GM23338 (cell line): Measurements from ENCODE around the gene TAT. TPM values are rescaled to one million over a fixed set of nuclear protein-coding genes. Genes with fewer than 3 reads are reported as not detected.
A peak's percentile ranks its signal among the peaks of the same experiment; 100 is the strongest.

ENCODE experiments used
- ATAC-seq: fragments of 200-7000 bp; cut with Tn5 transposase; 3 replicates; pipeline ENCODE4 v1.9.1; 2020
- DNase-seq: peaks from one replicate; pipeline ENCODE4 v3.0.0-alpha.2; 2015; ENCODE audit warnings: low spot score
- H2AFZ ChIP-seq: fragments of 200-600 bp; sonication (generic); 2 replicates; pipeline ENCODE4 v1.8.0; 2016; ENCODE audit warnings: antibody characterized with exemption, mild to moderate bottlenecking, moderate library complexity
- H3F3A ChIP-seq: fragments of 200-600 bp; sonication (generic); replicated peaks from 2 replicates; pipeline ENCODE4 v1.8.0; 2017; ENCODE audit warnings: antibody characterized with exemption, mixed run types, low read depth
- H3K27ac ChIP-seq: fragments of 200-600 bp; sonication (generic); 2 replicates; pipeline ENCODE4 v1.6.1; 2016; ENCODE audit warnings: low read depth
- H3K27me3 ChIP-seq: fragments of 200-600 bp; sonication (generic); 2 replicates; pipeline ENCODE4 v1.8.0; 2016; ENCODE audit warnings: mild to moderate bottlenecking, mixed run types, moderate library complexity; ENCODE audit not compliant: insufficient read depth
- H3K36me3 ChIP-seq: fragments of 200-600 bp; sonication (generic); 2 replicates; pipeline ENCODE4 v1.8.0; 2016; ENCODE audit warnings: mild to moderate bottlenecking; ENCODE audit not compliant: insufficient read depth
- H3K4me1 ChIP-seq: fragments of 200-600 bp; sonication (generic); 2 replicates; pipeline ENCODE4 v1.8.0; 2016; ENCODE audit warnings: mild to moderate bottlenecking, moderate library complexity; ENCODE audit not compliant: insufficient read depth
- H3K4me2 ChIP-seq: fragments of 200-600 bp; sonication (generic); 2 replicates; pipeline ENCODE4 v1.7.1; 2017; ENCODE audit warnings: mixed run types
- H3K4me3 ChIP-seq: fragments of 200-600 bp; sonication (generic); 2 replicates; pipeline ENCODE4 v1.6.1; 2016; ENCODE audit warnings: mixed run types
- H3K79me2 ChIP-seq: fragments of 200-600 bp; sonication (generic); replicated peaks from 2 replicates; pipeline ENCODE4 v1.8.0; 2017; ENCODE audit warnings: mild to moderate bottlenecking; ENCODE audit not compliant: insufficient read depth
- H3K9me2 ChIP-seq: fragments of 200-600 bp; sonication (generic); 2 replicates; pipeline ENCODE4 v1.8.0; 2017; ENCODE audit not compliant: insufficient read depth
- H4K20me1 ChIP-seq: fragments of 200-600 bp; sonication (generic); replicated peaks from 2 replicates; pipeline ENCODE4 v1.8.0; 2017; ENCODE audit warnings: mild to moderate bottlenecking; ENCODE audit not compliant: insufficient read depth
- H3K27ac Mint-ChIP-seq: 2 replicates; pipeline ENCODE4 v1.8.0; 2020; ENCODE audit warnings: inconsistent platforms, mild to moderate bottlenecking, moderate library complexity, mixed read lengths
- H3K27me3 Mint-ChIP-seq: 3 replicates; pipeline ENCODE4 v1.8.0; 2022; ENCODE audit warnings: low read depth, mild to moderate bottlenecking, moderate library complexity, mixed read lengths, inconsistent platforms; ENCODE audit not compliant: insufficient read depth, poor library complexity
- H3K36me3 Mint-ChIP-seq: 3 replicates; pipeline ENCODE4 v1.8.0; 2021; ENCODE audit warnings: low read depth, mild to moderate bottlenecking, inconsistent platforms, moderate library complexity, mixed read lengths
- H3K4me1 Mint-ChIP-seq: 3 replicates; pipeline ENCODE4 v1.8.0; 2020; ENCODE audit warnings: mild to moderate bottlenecking, inconsistent platforms, mixed read lengths
- H3K4me3 Mint-ChIP-seq: 3 replicates; pipeline ENCODE4 v1.8.0; 2021; ENCODE audit warnings: moderate library complexity, mild to moderate bottlenecking, inconsistent platforms, mixed read lengths
- H3K9me3 Mint-ChIP-seq: 3 replicates; pipeline ENCODE4 v1.8.0; 2020; ENCODE audit warnings: moderate library complexity, mild to moderate bottlenecking, inconsistent platforms, mixed read lengths
- CREB1 ChIP-seq: fragments of 250-450 bp; sonication (Bioruptor Pico); IDR thresholded peaks from 2 replicates; pipeline ENCODE4 v1.5.0; 2020; ENCODE audit warnings: low read depth, mild to moderate bottlenecking, moderate library complexity
- EZH2phosphoT487 ChIP-seq: fragments of 200-600 bp; sonication (generic); IDR thresholded peaks from one replicate; pipeline ENCODE4 v1.8.1; 2018; ENCODE audit warnings: antibody characterized with exemption; ENCODE audit not compliant: unreplicated experiment
- JUNB ChIP-seq: IDR thresholded peaks from one replicate; pipeline ENCODE4 v1.6.1; 2016; ENCODE audit warnings: antibody characterized with exemption; ENCODE audit not compliant: unreplicated experiment
- NANOG ChIP-seq: IDR thresholded peaks from 2 replicates; pipeline ENCODE4 v1.6.1; 2016; ENCODE audit warnings: antibody characterized with exemption, borderline replicate concordance
- POLR2AphosphoS5 ChIP-seq: IDR thresholded peaks from 2 replicates; pipeline ENCODE4 v1.6.1; 2016; ENCODE audit warnings: antibody characterized with exemption, low read depth
- STAT1 ChIP-seq: IDR thresholded peaks from one replicate; pipeline ENCODE4 v1.6.1; 2016; ENCODE audit warnings: antibody characterized with exemption; ENCODE audit not compliant: unreplicated experiment
- ZNF114 ChIP-seq: fragments of 250-450 bp; sonication (Bioruptor Pico); IDR thresholded peaks from 2 replicates; pipeline ENCODE4 v1.5.0; 2020; ENCODE audit warnings: mild to moderate bottlenecking, moderate library complexity
- ZNF331 ChIP-seq: fragments of 250-450 bp; sonication (Bioruptor Pico); IDR thresholded peaks from 2 replicates; pipeline ENCODE4 v1.5.0; 2020; ENCODE audit warnings: low read depth, mild to moderate bottlenecking, moderate library complexity
- polyA plus RNA-seq: library from polyadenylated mRNA; unstranded; fragments of >200 nt; fragmentation: Nextera tagmentation; extraction: Ambion mirVana; gene quantifications from 2 replicates; pipeline ENCODE4 v1.2.1, GENCODE V29; 2016
- total RNA-seq: library from RNA; depleted of rRNA; stranded (reverse); fragments of >200 nt; shearing (Covaris generic); gene quantifications from 2 replicates; pipeline ENCODE4 v1.2.3, GENCODE V29; 2014
- TF ChIP-seq, protein P1 (sequence below), 2 experiments: fragments of 200-600 bp in 1 of 2; sonication (generic) in 1 of 2; conservative IDR thresholded peaks; 2 replicates each; pipeline versions ENCODE4 v1.5.1 to v1.6.1; 2016 to 2017; ENCODE audit warnings: antibody characterized with exemption in 2 of 2, low read depth in 2 of 2, mild to moderate bottlenecking in 2 of 2, moderate library complexity in 1 of 2
- TF ChIP-seq, protein P2 (sequence below): fragments of 250-450 bp; sonication (Bioruptor Pico); IDR thresholded peaks from 2 replicates; pipeline ENCODE4 v1.5.0; 2020; ENCODE audit warnings: mild to moderate bottlenecking, moderate library complexity

The TAT gene
- total and polyA plus RNA-seq, 2 experiments from 2014 or later, result 0.05 TPM; not detected in 1

GRCh38 chr16:71610936-71611871 is 34.3 kb upstream of the TAT start:
- H3F3A ChIP-seq, result no peaks in the 10 kb centered on the region
- H3K4me3 ChIP-seq, result peak overlapping the region; percentile 31; the same call in 1 of the 2 replicates
- H3K9me2 ChIP-seq, result no peaks in the 10 kb centered on the region
- peak overlapping the region; percentile 70 for H3K4me2 ChIP-seq
- H3K79me2 ChIP-seq, result no peaks in the 10 kb centered on the region
- H3K4me1 ChIP-seq, result no peaks in the 10 kb centered on the region; the same call in 1 of the 2 replicates
- H4K20me1 ChIP-seq, result no peaks in the 10 kb centered on the region
- H3K4me1 Mint-ChIP-seq, result peaks cover 8% of the 10 kb centered on the region
- H3K36me3 Mint-ChIP-seq, result no peaks in the 10 kb centered on the region
- peak overlapping the region; percentile 38; the same call in 2 of the 3 replicates for H3K4me3 Mint-ChIP-seq
- peak; percentile 98 for ATAC-seq
- no peak overlapping the region for H3K27ac ChIP-seq
- 0 out of 2 replicates have a peak overlapping the region, but pooled peaks have one; percentile 87 for H2AFZ ChIP-seq
- no peaks in the 10 kb centered on the region for H3K27me3 ChIP-seq
- no peaks in the 10 kb centered on the region for H3K9me3 Mint-ChIP-seq
- TF ChIP-seq NANOG, result no peak
- TF ChIP-seq CREB1 (CRISPR knock-in tag), result 0 out of 2 replicates have a peak, but pooled peaks have one; percentile 7
- TF ChIP-seq, protein P1, sequence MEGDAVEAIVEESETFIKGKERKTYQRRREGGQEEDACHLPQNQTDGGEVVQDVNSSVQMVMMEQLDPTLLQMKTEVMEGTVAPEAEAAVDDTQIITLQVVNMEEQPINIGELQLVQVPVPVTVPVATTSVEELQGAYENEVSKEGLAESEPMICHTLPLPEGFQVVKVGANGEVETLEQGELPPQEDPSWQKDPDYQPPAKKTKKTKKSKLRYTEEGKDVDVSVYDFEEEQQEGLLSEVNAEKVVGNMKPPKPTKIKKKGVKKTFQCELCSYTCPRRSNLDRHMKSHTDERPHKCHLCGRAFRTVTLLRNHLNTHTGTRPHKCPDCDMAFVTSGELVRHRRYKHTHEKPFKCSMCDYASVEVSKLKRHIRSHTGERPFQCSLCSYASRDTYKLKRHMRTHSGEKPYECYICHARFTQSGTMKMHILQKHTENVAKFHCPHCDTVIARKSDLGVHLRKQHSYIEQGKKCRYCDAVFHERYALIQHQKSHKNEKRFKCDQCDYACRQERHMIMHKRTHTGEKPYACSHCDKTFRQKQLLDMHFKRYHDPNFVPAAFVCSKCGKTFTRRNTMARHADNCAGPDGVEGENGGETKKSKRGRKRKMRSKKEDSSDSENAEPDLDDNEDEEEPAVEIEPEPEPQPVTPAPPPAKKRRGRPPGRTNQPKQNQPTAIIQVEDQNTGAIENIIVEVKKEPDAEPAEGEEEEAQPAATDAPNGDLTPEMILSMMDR (conservative IDR thresholded peaks at IDR 0.05; ENCODE audit: low read depth in 2 of 2), result peak; percentile 80 to 94
- H3K27ac Mint-ChIP-seq, result no peak overlapping the region
- DNase-seq, result peak; percentile 94
- H3K36me3 ChIP-seq, result no peaks in the 10 kb centered on the region
- H3K27me3 Mint-ChIP-seq, result peaks cover 10% of the 10 kb centered on the region

GRCh38 chr16:71610447-71610846 is 33.6 kb upstream of the TAT start:
- peak; percentile 14 for DNase-seq
- Histone ChIP-seq H3K27ac (no peak overlapping the region), H3F3A (no peaks in the 10 kb centered on the region), H3K79me2 (no peaks in the 10 kb centered on the region), H3K4me3 (0 out of 2 replicates have a peak overlapping the region, but pooled peaks have one; percentile 31), H3K27me3 (no peaks in the 10 kb centered on the region), H2AFZ (no peak overlapping the region), H3K4me2 (peak overlapping the region; percentile 70), H3K36me3 (no peaks in the 10 kb centered on the region), H4K20me1 (no peaks in the 10 kb centered on the region), H3K9me2 (no peaks in the 10 kb centered on the region), H3K4me1 (no peaks in the 10 kb centered on the region; the same call in 1 of the 2 replicates)
- ATAC-seq, result no peak
- peaks cover 12% of the 10 kb centered on the region for H3K27me3 Mint-ChIP-seq
- H3K4me3 Mint-ChIP-seq, result no peak overlapping the region
- H3K4me1 Mint-ChIP-seq, result peaks cover 8% of the 10 kb centered on the region
- no peaks in the 10 kb centered on the region for H3K9me3 Mint-ChIP-seq
- H3K36me3 Mint-ChIP-seq, result no peaks in the 10 kb centered on the region
- H3K27ac Mint-ChIP-seq, result no peak overlapping the region
- no peak for TF ChIP-seq ZNF331 (CRISPR knock-in tag)
- no peak for TF ChIP-seq STAT1
- TF ChIP-seq JUNB, result no peak
- no peak for TF ChIP-seq POLR2AphosphoS5
- TF ChIP-seq, protein P1 (conservative IDR thresholded peaks at IDR 0.05; ENCODE audit: low read depth in 2 of 2), result no peak
- TF ChIP-seq ZNF114, result no peak
- TF ChIP-seq, protein P2, sequence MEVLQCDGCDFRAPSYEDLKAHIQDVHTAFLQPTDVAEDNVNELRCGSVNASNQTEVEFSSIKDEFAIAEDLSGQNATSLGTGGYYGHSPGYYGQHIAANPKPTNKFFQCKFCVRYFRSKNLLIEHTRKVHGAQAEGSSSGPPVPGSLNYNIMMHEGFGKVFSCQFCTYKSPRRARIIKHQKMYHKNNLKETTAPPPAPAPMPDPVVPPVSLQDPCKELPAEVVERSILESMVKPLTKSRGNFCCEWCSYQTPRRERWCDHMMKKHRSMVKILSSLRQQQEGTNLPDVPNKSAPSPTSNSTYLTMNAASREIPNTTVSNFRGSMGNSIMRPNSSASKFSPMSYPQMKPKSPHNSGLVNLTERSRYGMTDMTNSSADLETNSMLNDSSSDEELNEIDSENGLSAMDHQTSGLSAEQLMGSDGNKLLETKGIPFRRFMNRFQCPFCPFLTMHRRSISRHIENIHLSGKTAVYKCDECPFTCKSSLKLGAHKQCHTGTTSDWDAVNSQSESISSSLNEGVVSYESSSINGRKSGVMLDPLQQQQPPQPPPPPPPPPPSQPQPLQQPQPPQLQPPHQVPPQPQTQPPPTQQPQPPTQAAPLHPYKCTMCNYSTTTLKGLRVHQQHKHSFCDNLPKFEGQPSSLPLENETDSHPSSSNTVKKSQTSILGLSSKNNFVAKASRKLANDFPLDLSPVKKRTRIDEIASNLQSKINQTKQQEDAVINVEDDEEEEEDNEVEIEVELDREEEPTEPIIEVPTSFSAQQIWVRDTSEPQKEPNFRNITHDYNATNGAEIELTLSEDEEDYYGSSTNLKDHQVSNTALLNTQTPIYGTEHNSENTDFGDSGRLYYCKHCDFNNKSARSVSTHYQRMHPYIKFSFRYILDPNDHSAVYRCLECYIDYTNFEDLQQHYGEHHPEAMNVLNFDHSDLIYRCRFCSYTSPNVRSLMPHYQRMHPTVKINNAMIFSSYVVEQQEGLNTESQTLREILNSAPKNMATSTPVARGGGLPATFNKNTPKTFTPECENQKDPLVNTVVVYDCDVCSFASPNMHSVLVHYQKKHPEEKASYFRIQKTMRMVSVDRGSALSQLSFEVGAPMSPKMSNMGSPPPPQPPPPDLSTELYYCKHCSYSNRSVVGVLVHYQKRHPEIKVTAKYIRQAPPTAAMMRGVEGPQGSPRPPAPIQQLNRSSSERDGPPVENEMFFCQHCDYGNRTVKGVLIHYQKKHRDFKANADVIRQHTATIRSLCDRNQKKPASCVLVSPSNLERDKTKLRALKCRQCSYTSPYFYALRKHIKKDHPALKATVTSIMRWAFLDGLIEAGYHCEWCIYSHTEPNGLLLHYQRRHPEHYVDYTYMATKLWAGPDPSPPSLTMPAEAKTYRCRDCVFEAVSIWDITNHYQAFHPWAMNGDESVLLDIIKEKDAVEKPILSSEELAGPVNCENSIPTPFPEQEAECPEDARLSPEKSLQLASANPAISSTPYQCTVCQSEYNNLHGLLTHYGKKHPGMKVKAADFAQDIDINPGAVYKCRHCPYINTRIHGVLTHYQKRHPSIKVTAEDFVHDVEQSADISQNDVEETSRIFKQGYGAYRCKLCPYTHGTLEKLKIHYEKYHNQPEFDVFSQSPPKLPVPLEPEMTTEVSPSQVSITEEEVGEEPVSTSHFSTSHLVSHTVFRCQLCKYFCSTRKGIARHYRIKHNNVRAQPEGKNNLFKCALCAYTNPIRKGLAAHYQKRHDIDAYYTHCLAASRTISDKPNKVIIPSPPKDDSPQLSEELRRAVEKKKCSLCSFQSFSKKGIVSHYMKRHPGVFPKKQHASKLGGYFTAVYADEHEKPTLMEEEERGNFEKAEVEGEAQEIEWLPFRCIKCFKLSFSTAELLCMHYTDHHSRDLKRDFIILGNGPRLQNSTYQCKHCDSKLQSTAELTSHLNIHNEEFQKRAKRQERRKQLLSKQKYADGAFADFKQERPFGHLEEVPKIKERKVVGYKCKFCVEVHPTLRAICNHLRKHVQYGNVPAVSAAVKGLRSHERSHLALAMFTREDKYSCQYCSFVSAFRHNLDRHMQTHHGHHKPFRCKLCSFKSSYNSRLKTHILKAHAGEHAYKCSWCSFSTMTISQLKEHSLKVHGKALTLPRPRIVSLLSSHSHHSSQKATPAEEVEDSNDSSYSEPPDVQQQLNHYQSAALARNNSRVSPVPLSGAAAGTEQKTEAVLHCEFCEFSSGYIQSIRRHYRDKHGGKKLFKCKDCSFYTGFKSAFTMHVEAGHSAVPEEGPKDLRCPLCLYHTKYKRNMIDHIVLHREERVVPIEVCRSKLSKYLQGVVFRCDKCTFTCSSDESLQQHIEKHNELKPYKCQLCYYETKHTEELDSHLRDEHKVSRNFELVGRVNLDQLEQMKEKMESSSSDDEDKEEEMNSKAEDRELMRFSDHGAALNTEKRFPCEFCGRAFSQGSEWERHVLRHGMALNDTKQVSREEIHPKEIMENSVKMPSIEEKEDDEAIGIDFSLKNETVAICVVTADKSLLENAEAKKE (CRISPR knock-in tag), result no peak
- no peak for TF ChIP-seq EZH2phosphoT487
